B cell (primary cell): ENCODE measurements around the gene NEU2. TPM values are rescaled to one million over a fixed set of nuclear protein-coding genes. Genes with fewer than 3 reads are reported as not detected.

ENCODE experiments used
- ATAC-seq: fragments of 200-7000 bp; cut with Tn5 transposase; one replicate; pipeline ENCODE4 v1.10.0; 2021; ENCODE audit warnings: low read depth, mild to moderate bottlenecking, moderate number of reproducible peaks, moderate library complexity
- CTCF ChIA-PET: fragments of 350-600 bp; sonication (Branson Sonifier 250); formaldehyde crosslinking; loops from one replicate; lab custom pipeline; 2021; ENCODE audit warnings: antibody characterized with exemption, inconsistent platforms; lab: Charles Lee
- POLR2A ChIA-PET: fragments of 350-600 bp; sonication (Branson Sonifier 250); formaldehyde crosslinking; loops from one replicate; lab custom pipeline; 2021; ENCODE audit warnings: antibody characterized with exemption; lab: Charles Lee
- DNase-seq: peaks from one replicate; pipeline ENCODE4 v3.0.0; 2013
- H2AFZ ChIP-seq: 2 replicates; pipeline ENCODE4 v1.6.1; 2012; ENCODE audit warnings: mild to moderate bottlenecking, low read depth, low read length; ENCODE audit not compliant: insufficient read depth, poor library complexity, severe bottlenecking
- H3K27ac ChIP-seq, 2 donors: 1 replicate in 1 of 2; 2 replicates in 1 of 2; pipeline ENCODE4 v1.5.1; 2012 to 2013; ENCODE audit warnings: low read length in 2 of 2, mild to moderate bottlenecking in 2 of 2, moderate library complexity in 1 of 2
- H3K27me3 ChIP-seq, 4 experiments: fragments of 200-600 bp in 1 of 4; sonication (generic) in 1 of 4; replicated peaks in 1 of 4; 1 replicate in 2 of 4; 2 replicates in 2 of 4; pipeline versions ENCODE4 v1.6.1 to v1.7.0; 2013 to 2016; ENCODE audit warnings: low read length in 3 of 4, mild to moderate bottlenecking in 2 of 4, mixed read lengths in 1 of 4, moderate library complexity in 1 of 4; ENCODE audit not compliant: insufficient read depth in 4 of 4, control insufficient read depth in 3 of 4; ENCODE audit errors: control extremely low read depth in 1 of 4
- H3K36me3 ChIP-seq, 2 experiments: replicated peaks in 1 of 2; 1 replicate in 1 of 2; 2 replicates in 1 of 2; pipeline versions ENCODE4 v1.6.1 to v1.7.1; 2013; ENCODE audit warnings: low read length in 1 of 2; ENCODE audit not compliant: insufficient read depth in 2 of 2, control insufficient read depth in 1 of 2; ENCODE audit errors: control extremely low read depth in 1 of 2, extremely low read depth in 1 of 2
- H3K4me1 ChIP-seq, 2 donors: fragments of 200-600 bp in 1 of 2; sonication (generic) in 1 of 2; 1 replicate in 1 of 2; 2 replicates in 1 of 2; pipeline versions ENCODE4 v1.5.1 to v1.6.1; 2013 to 2017; ENCODE audit warnings: low read length in 2 of 2; ENCODE audit not compliant: control insufficient read depth in 2 of 2, insufficient read depth in 2 of 2
- H3K4me2 ChIP-seq: replicated peaks from 2 replicates; pipeline ENCODE3; 2012; ENCODE audit warnings: mild to moderate bottlenecking, low read depth, low read length; ENCODE audit not compliant: poor library complexity, severe bottlenecking
- H3K4me3 ChIP-seq, 5 experiments: fragments of 200-600 bp in 1 of 5; sonication (generic) in 1 of 5; 1 replicate in 3 of 5; 2 replicates in 2 of 5; pipeline versions ENCODE4 v1.5.1 to v1.7.0; 2011 to 2016; ENCODE audit warnings: low read length in 4 of 5, mild to moderate bottlenecking in 4 of 5, low read depth in 2 of 5, control low read depth in 1 of 5, moderate library complexity in 1 of 5; ENCODE audit not compliant: insufficient read depth in 1 of 5; ENCODE audit errors: control extremely low read depth in 1 of 5, extremely low read depth in 1 of 5
- H3K79me2 ChIP-seq: fragments of 200-600 bp; sonication (generic); one replicate; pipeline ENCODE4 v1.6.0; 2016; ENCODE audit warnings: low read length; ENCODE audit not compliant: control insufficient read depth, insufficient read depth
- H3K9ac ChIP-seq: fragments of 200-600 bp; sonication (generic); 2 replicates; pipeline ENCODE4 v1.6.1; 2017; ENCODE audit warnings: mild to moderate bottlenecking, low read length, moderate library complexity
- H3K9me3 ChIP-seq, 3 donors: one replicate each; pipeline versions ENCODE4 v1.6.1 to v1.7.1; 2013; ENCODE audit warnings: low read length in 2 of 3; ENCODE audit not compliant: control insufficient read depth in 2 of 3, insufficient read depth in 1 of 3; ENCODE audit errors: control extremely low read depth in 1 of 3
- H4K20me1 ChIP-seq: 2 replicates; pipeline ENCODE4 v1.6.0; 2012; ENCODE audit warnings: mild to moderate bottlenecking, low read length; ENCODE audit not compliant: insufficient read depth, control insufficient read depth, poor library complexity, severe bottlenecking
- H3K27ac Mint-ChIP-seq: one replicate; pipeline ENCODE4 v1.8.0; 2021; ENCODE audit warnings: mixed read lengths
- H3K27me3 Mint-ChIP-seq: one replicate; pipeline ENCODE4 v1.8.0; 2021; ENCODE audit warnings: mixed read lengths
- H3K4me1 Mint-ChIP-seq: one replicate; pipeline ENCODE4 v1.8.0; 2021; ENCODE audit warnings: mixed read lengths
- H3K4me3 Mint-ChIP-seq: one replicate; pipeline ENCODE4 v1.8.0; 2021; ENCODE audit warnings: mixed read lengths
- H3K9me3 Mint-ChIP-seq: one replicate; pipeline ENCODE4 v1.8.0; 2022; ENCODE audit warnings: mixed read lengths; ENCODE audit not compliant: insufficient read depth
- EZH2 ChIP-seq: IDR thresholded peaks from 2 replicates; pipeline ENCODE4 v1.6.1; 2012; ENCODE audit warnings: borderline replicate concordance, low read depth, mild to moderate bottlenecking, moderate library complexity, low read length; ENCODE audit not compliant: insufficient read depth, poor library complexity, severe bottlenecking
- WGBS: methylation state at CpG from one replicate; pipeline ENCODE4 v1.1.5; 2013; ENCODE audit warnings: missing lambda C conversion rate; ENCODE audit not compliant: insufficient coverage; 5-methylcytosine and 5-hydroxymethylcytosine counted together
- intact Hi-C: fragments of 100-400 bp; cut with micrococcal nuclease; formaldehyde crosslinking; loops from one replicate; pipeline ENCODE4 v1.10.0; 2022
- polyA plus RNA-seq: library from polyadenylated mRNA; depleted of rRNA; stranded (reverse); fragments of >200 nt; gene quantifications from 2 replicates; pipeline ENCODE4 v1.2.3, GENCODE V29; 2012
- total RNA-seq, 2 donors: library from RNA; stranded (reverse); fragments of 120-200 nt in 1 of 2; gene quantifications; 1 replicate in 1 of 2; 2 replicates in 1 of 2; pipeline versions ENCODE4 v1.2.3 to v1.2.4, GENCODE V29; 2013 to 2022
- TF ChIP-seq, protein P1 (sequence below): fragments of 200-600 bp; IDR thresholded peaks from one replicate; pipeline ENCODE4 v1.8.0; 2022; ENCODE audit warnings: antibody characterized with exemption, mild to moderate bottlenecking

The NEU2 gene
- total and polyA plus RNA-seq, 2 donors (not counting 1 experiment from before 2014, with no cell fraction given) = not detected

DNA sequence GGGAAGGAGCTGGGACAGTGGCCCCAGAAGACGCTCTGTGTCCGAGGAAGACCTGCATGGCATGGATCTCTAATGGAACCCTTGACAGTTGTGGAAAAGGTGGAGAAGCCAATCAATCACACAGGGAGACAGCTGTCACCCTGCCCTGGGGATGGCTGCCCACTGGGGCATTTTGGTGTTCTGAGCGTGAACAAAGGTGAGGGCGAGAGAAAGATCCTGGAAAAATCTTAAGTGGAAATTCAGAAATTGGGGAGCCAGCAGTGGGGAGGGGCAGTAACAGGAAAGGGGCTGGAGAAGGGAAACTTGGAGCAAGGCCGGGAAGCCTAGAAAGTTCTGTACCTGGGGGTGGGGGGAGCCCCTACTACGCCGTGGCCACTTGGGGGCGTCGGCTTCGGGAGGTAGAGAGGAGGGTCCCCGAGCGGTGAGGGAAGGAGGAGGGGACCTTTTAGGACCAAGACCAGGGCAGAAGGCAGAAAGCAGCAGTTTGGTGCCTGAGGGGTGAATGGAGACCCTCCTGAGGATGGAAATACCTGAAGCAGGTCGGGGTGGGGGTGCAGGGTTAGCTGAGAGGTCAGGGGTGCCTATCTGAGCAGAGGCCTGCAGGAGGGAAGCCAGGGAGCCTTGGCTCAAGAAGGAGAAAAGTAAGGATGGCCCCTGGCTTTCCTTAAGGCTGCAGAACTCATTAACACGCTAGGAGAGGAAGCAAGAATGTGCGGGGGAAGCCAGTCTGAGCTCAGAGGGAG is 49.4 kb upstream of the NEU2 start:
- intact Hi-C loops = no loop called here
- Mint-ChIP-seq H3K27me3 (peaks cover 37% of the 10 kb centered on the region), H3K4me3 (no peak overlapping the region), H3K4me1 (no peaks in the 10 kb centered on the region), H3K9me3 (peaks cover 4% of the 10 kb centered on the region), H3K27ac (no peak overlapping the region)
- no peaks in the 10 kb centered on the region for H3K4me1 ChIP-seq
- POLR2A ChIA-PET = no interaction called here
- no peak overlapping the region for H3K4me3 ChIP-seq
- H2AFZ ChIP-seq = no peak overlapping the region
- DNase-seq (no peak), ATAC-seq (no peak)
- peaks cover 0 to 12% (median 4%) of the 10 kb centered on the region in 4 experiments for H3K27me3 ChIP-seq
- no peak overlapping the region for H3K4me2 ChIP-seq
- TF ChIP-seq, protein P1, sequence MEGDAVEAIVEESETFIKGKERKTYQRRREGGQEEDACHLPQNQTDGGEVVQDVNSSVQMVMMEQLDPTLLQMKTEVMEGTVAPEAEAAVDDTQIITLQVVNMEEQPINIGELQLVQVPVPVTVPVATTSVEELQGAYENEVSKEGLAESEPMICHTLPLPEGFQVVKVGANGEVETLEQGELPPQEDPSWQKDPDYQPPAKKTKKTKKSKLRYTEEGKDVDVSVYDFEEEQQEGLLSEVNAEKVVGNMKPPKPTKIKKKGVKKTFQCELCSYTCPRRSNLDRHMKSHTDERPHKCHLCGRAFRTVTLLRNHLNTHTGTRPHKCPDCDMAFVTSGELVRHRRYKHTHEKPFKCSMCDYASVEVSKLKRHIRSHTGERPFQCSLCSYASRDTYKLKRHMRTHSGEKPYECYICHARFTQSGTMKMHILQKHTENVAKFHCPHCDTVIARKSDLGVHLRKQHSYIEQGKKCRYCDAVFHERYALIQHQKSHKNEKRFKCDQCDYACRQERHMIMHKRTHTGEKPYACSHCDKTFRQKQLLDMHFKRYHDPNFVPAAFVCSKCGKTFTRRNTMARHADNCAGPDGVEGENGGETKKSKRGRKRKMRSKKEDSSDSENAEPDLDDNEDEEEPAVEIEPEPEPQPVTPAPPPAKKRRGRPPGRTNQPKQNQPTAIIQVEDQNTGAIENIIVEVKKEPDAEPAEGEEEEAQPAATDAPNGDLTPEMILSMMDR = no peak
- TF ChIP-seq EZH2 = no peak
- no peak overlapping the region for H3K27ac ChIP-seq
- no peaks in the 10 kb centered on the region for H3K36me3 ChIP-seq
- H3K79me2 ChIP-seq = no peaks in the 10 kb centered on the region
- peaks cover 2 to 6% (median 3%) of the 10 kb centered on the region in 3 donors for H3K9me3 ChIP-seq
- WGBS = 60% methylated on average over 15 of the region's 15 CpGs
- CTCF ChIA-PET = no interaction called here
- no peak overlapping the region for H3K9ac ChIP-seq
- no peaks in the 10 kb centered on the region for H4K20me1 ChIP-seq

DNA sequence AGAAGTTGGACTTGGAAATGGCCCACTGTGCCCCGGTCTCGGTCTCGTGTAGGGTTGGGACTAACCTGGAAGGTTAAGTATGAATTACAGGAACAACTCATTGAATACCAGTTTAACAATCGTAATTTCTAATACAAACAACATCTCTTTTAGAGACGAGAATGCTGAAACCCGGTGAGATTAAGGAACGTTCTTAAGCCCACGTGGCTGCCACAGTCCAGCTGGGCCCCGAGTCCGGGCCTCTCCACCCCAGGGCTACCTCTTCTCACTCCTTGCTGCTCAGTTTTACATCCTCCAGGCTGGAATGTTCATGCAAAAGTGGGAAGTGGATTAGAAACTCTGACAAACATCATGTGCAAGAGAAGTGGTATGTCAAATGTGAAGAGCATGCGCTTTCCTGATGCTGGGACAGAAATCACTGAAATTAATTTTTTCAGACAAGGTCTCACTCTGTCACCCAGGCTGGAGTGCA is 48.8 kb upstream of the NEU2 start:
- TF ChIP-seq, protein P1 = no peak
- no peak for TF ChIP-seq EZH2
- Histone ChIP-seq H3K9me3 (peaks cover 2 to 6% (median 3%) of the 10 kb centered on the region in 3 donors), H4K20me1 (no peaks in the 10 kb centered on the region), H3K27me3 (peaks cover 0 to 12% (median 4%) of the 10 kb centered on the region in 4 experiments), H2AFZ (no peak overlapping the region), H3K4me1 (no peaks in the 10 kb centered on the region), H3K36me3 (no peaks in the 10 kb centered on the region), H3K9ac (no peak overlapping the region), H3K4me2 (no peak overlapping the region), H3K79me2 (no peaks in the 10 kb centered on the region), H3K27ac (no peak overlapping the region), H3K4me3 (no peak overlapping the region)
- no peak overlapping the region for H3K4me3 Mint-ChIP-seq
- H3K4me1 Mint-ChIP-seq = no peaks in the 10 kb centered on the region
- H3K27me3 Mint-ChIP-seq = peaks cover 40% of the 10 kb centered on the region
- peaks cover 4% of the 10 kb centered on the region for H3K9me3 Mint-ChIP-seq
- CTCF ChIA-PET = no interaction called here
- 100% methylated on average over 1 of the region's 11 CpGs for WGBS
- POLR2A ChIA-PET = no interaction called here
- no peak overlapping the region for H3K27ac Mint-ChIP-seq
- no peak for ATAC-seq
- DNase-seq = no peak
- intact Hi-C loops = no loop called here
